Subcutaneous abdominal adipose tissue (tissue), 5 donors: ENCODE data around the gene DLX6.

Experiments used
- H3K27ac ChIP-seq: one replicate; pipeline ENCODE4 v1.7.0; 2013; ENCODE audit warnings: low read depth, mild to moderate bottlenecking, inconsistent platforms, low read length, moderate library complexity
- H3K27me3 ChIP-seq, 5 donors: one replicate each; pipeline ENCODE4 v1.7.0; 2013; ENCODE audit warnings: low read length in 5 of 5, inconsistent platforms in 1 of 5; ENCODE audit not compliant: control insufficient read depth in 5 of 5, insufficient read depth in 4 of 5
- H3K36me3 ChIP-seq, 5 donors: one replicate each; pipeline ENCODE4 v1.7.0; 2013; ENCODE audit warnings: low read length in 5 of 5; ENCODE audit not compliant: control insufficient read depth in 5 of 5, insufficient read depth in 5 of 5
- H3K4me1 ChIP-seq, 5 donors: one replicate each; pipeline ENCODE4 v1.7.0; 2013; ENCODE audit warnings: low read length in 5 of 5, mild to moderate bottlenecking in 3 of 5, moderate library complexity in 1 of 5; ENCODE audit not compliant: control insufficient read depth in 5 of 5, insufficient read depth in 5 of 5
- H3K4me3 ChIP-seq, 5 donors: one replicate each; pipeline ENCODE4 v1.7.0; 2013; ENCODE audit warnings: low read length in 5 of 5, low read depth in 1 of 5
- H3K9ac ChIP-seq, 5 donors: one replicate each; pipeline ENCODE4 v1.7.0; 2013; ENCODE audit warnings: low read length in 5 of 5, mild to moderate bottlenecking in 4 of 5, moderate library complexity in 3 of 5
- H3K9me3 ChIP-seq, 5 donors: one replicate each; pipeline ENCODE4 v1.7.0; 2013; ENCODE audit warnings: low read length in 5 of 5; ENCODE audit not compliant: control insufficient read depth in 5 of 5
- donor health status: healthy.
- donor health status: healthy.
- donor health status: healthy.
- donor health status: healthy.
- donor health status: healthy.

DLX6 gene

DNA sequence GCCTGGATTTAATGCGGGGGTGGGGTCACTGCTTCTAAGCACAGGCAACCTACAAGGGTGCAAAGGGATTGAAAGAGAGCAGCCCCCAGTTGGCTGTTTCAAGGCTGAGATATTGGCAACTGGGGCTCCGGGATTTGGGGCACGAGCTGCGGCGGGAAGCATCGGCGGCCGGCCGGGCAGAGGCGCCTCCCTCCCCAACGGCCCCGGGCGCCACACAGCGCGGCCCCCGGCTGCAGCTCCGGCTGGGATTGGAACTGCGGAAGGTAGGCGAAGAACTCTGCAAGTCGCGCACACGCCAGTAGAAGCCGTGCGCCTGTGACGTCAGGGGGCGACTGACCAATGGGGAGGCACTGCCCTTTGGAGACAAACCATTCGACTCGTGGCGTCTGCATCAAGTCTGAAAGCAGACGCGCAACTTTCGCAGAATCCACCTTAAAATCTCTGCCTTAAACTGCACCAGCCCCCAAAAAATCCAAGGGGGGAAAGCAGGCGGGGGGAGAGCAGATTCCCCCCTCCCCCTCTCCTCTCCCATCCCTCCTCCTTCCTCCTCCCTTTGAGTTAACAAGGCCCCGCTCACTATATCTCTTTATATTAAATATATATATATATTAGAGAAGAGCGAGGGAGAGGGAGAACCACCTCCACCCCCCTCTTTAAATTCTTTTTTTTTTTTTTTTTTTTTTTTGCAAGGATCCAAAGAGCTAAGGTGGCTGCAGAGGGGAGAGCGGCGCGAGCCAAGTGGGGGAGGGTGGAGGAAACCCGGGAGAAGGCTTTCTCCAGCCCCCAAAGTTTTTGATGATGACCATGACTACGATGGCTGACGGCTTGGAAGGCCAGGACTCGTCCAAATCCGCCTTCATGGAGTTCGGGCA, at the start of gene DLX6:
TSS of gene DLX6 (plus strand) at position 371 of the 872 bp plus-strand sequence. CDS start at position 796, 425 bp downstream.
- Histone ChIP-seq H3K4me3 (peak within 1 kb of the TSS; percentile 36 to 58 (median 51)), H3K27ac (no peak within 1 kb of the TSS), H3K36me3 (no peaks in the 10 kb centered on the region), H3K9me3 (no peaks in the 10 kb centered on the region), H3K27me3 (peaks cover 51 to 90% (median 80%) of the 10 kb centered on the region in 5 donors), H3K4me1 (peaks cover 0 to 28% (median 24%) of the 10 kb centered on the region in 5 donors), H3K9ac (no peak within 1 kb of the TSS)

DNA sequence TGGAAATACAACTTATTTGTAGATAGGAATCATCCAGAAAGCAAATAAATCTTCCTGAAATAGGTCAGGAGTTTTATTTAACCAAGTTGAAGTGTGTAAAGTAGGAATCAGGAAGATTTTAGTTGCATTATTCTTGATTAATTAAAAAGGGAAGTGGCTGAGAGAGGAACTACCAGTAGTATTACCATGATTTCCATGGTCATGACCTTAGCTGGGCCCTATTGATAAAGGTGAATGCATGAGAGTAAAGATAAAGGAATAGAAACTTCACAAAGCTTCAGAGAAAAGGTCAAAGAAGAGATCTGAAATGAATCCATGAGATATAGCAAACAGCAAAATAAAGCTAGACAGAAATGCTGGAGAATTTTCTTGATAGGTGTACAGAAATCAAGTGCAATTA, 46.2 kb upstream of the DLX6 start:
- H3K4me1 ChIP-seq = no peaks in the 10 kb centered on the region
- no peaks in the 10 kb centered on the region for H3K36me3 ChIP-seq
- peaks cover 0 to 2% (median 0%) of the 10 kb centered on the region in 5 donors for H3K27me3 ChIP-seq
- no peaks in the 10 kb centered on the region for H3K9me3 ChIP-seq
- no peak overlapping the region for H3K27ac ChIP-seq
- no peak overlapping the region for H3K9ac ChIP-seq
- no peak overlapping the region for H3K4me3 ChIP-seq

DNA sequence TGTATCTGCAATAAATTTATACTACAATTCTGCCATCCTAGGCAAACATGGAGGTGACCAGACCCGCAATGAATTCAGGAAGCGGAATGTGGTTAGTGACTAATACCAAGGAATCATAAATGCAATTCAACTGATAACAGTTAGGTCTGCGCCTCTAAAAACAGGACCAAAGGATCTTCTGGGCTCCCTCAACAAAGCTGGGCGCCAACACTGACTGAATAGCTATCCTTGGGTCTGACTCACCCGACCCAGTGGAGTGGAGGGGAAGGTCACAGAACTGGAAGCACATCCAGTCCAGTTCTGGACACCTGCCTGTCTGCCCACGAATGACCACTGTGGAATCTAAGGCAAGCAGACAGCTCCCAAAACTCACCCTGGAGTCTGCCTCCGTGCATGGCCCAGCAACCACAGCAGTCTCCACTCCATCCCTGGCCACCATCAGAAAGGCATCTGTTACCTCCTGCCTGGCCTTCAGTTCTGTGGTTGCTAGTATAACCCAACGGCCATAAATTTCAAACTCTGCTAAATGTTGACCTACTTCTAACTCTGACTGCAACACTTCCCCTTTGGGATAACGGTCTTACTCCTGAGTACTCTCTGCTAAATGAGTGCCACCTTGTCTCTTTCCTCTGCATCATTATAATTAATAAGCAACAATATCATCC, 43.0 kb upstream of the DLX6 start:
- no peak overlapping the region for H3K9ac ChIP-seq
- peaks cover 0 to 4% (median 0%) of the 10 kb centered on the region in 5 donors for H3K27me3 ChIP-seq
- H3K4me1 ChIP-seq = no peaks in the 10 kb centered on the region
- no peaks in the 10 kb centered on the region for H3K36me3 ChIP-seq
- H3K27ac ChIP-seq = no peak overlapping the region
- no peak overlapping the region for H3K4me3 ChIP-seq
- no peaks in the 10 kb centered on the region for H3K9me3 ChIP-seq

DNA sequence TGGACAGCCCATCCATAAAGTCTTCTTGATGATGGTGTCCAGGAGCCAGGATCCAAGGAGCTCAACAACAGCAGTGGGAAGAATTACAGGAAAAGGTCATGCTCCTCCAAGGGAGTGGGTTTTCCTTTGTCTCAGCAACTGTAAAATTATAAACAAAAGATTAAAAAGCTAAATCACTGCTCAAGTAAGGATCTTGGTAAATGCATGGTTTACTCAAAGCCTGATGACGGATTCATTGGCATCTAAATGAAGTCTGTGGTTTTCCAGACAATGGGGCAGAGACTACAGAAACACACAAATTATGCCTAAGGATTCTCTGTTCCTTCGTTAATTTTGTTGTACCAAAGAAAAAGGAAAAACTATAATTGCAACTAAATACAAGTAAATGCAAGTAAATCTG, 36.4 kb upstream of the DLX6 start:
- Histone ChIP-seq H3K9me3 (no peaks in the 10 kb centered on the region), H3K4me3 (no peak overlapping the region), H3K4me1 (no peaks in the 10 kb centered on the region), H3K9ac (no peak overlapping the region), H3K36me3 (no peaks in the 10 kb centered on the region), H3K27ac (no peak overlapping the region), H3K27me3 (peaks cover 0 to 4% (median 0%) of the 10 kb centered on the region in 5 donors)

DNA sequence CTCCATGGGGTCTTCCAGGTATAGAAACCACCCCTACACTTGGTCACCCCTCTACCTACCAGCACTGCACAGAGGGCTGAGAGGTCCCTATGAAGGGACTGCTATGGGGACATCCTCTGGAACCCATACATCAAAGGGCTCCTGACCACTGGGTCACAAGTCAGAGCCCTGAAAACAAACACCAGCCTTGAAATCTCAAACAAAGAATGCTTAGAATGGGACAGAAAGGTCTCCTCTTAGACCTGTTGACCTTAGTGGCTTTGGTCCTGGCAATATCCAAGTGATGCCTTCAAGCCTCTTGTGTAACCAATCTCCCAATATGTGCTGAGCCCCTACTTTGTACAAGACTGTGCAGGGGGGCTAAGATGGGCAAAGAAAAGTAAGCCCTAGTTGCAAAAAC, 34.6 kb upstream of the DLX6 start:
- no peak overlapping the region for H3K4me3 ChIP-seq
- no peak overlapping the region for H3K9ac ChIP-seq
- peaks cover 0 to 3% (median 0%) of the 10 kb centered on the region in 5 donors for H3K27me3 ChIP-seq
- H3K4me1 ChIP-seq = no peaks in the 10 kb centered on the region
- H3K36me3 ChIP-seq = no peaks in the 10 kb centered on the region
- H3K27ac ChIP-seq = no peak overlapping the region
- H3K9me3 ChIP-seq = no peaks in the 10 kb centered on the region

- H3K36me3 ChIP-seq = no peaks in the 10 kb centered on the region
- no peak overlapping the region for H3K9ac ChIP-seq
- peaks cover 0 to 3% (median 0%) of the 10 kb centered on the region in 5 donors for H3K27me3 ChIP-seq
- H3K4me1 ChIP-seq = no peaks in the 10 kb centered on the region
- H3K9me3 ChIP-seq = no peaks in the 10 kb centered on the region
- H3K27ac ChIP-seq = no peak overlapping the region
- no peak overlapping the region for H3K4me3 ChIP-seq
Observed at GRCh38 chr7:96973986-96974385, 31.4 kb upstream of the DLX6 start.

- Histone ChIP-seq H3K4me1 (no peaks in the 10 kb centered on the region), H3K9ac (no peak overlapping the region), H3K9me3 (no peaks in the 10 kb centered on the region), H3K27me3 (peaks cover 0 to 2% (median 0%) of the 10 kb centered on the region in 5 donors), H3K27ac (no peak overlapping the region), H3K36me3 (no peaks in the 10 kb centered on the region), H3K4me3 (no peak overlapping the region)
Observed at GRCh38 chr7:96976106-96976505, 29.2 kb upstream of the DLX6 start.

DNA sequence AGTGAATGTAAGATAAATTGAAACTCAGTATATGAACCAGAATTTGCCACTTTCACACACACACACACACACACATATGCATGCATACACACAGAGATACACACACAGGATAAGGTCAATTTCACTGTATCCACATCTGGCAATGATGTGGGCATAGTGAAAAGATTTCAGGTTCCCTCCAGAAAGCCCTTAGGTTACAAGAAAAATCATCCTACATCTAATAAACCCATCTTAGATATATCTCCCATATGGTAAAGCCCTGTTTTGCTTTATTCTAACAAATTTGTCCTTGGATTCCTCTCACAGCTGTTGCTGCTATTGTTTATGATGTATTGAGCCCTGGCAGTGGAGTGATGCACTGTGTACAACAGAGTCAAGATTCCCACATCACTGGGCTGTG, 27.9 kb upstream of the DLX6 start:
- H3K27ac ChIP-seq = no peak overlapping the region
- no peaks in the 10 kb centered on the region for H3K9me3 ChIP-seq
- H3K4me3 ChIP-seq = no peak overlapping the region
- no peaks in the 10 kb centered on the region for H3K27me3 ChIP-seq
- H3K4me1 ChIP-seq = no peaks in the 10 kb centered on the region
- no peaks in the 10 kb centered on the region for H3K36me3 ChIP-seq
- no peak overlapping the region for H3K9ac ChIP-seq

- Histone ChIP-seq H3K27ac (no peak overlapping the region), H3K9ac (no peak overlapping the region), H3K27me3 (no peaks in the 10 kb centered on the region), H3K4me1 (no peaks in the 10 kb centered on the region), H3K36me3 (no peaks in the 10 kb centered on the region), H3K4me3 (no peak overlapping the region), H3K9me3 (no peaks in the 10 kb centered on the region)
Observed at GRCh38 chr7:96979551-96980276, 25.6 kb upstream of the DLX6 start.

- H3K36me3 ChIP-seq = no peaks in the 10 kb centered on the region
- no peaks in the 10 kb centered on the region for H3K9me3 ChIP-seq
- no peak overlapping the region for H3K4me3 ChIP-seq
- H3K4me1 ChIP-seq = no peaks in the 10 kb centered on the region
- H3K9ac ChIP-seq = no peak overlapping the region
- H3K27me3 ChIP-seq = peaks cover 0 to under 1% (median 0%) of the 10 kb centered on the region in 5 donors
- no peak overlapping the region for H3K27ac ChIP-seq
Observed at GRCh38 chr7:96982586-96982985, 22.8 kb upstream of the DLX6 start.
